Sigmoid colon (tissue), 7 donors: ENCODE results near the gene FSD1. TPM values are rescaled to one million over a fixed set of nuclear protein-coding genes. Genes with fewer than 3 reads are reported as not detected.
A peak's percentile ranks its signal among the peaks of the same experiment; 100 is the strongest.

ENCODE experiments used
- DNase-seq: peaks from one replicate; pipeline ENCODE4 v3.0.0-alpha.2; 2019
- H3K27ac ChIP-seq, 4 donors: fragments of 200-600 bp; sonication (generic); one replicate each; pipeline ENCODE4 v1.5.1; 2016 to 2019; ENCODE audit warnings: mild to moderate bottlenecking in 1 of 4
- H3K27me3 ChIP-seq, 3 donors: fragments of 200-600 bp; sonication (generic); one replicate each; pipeline ENCODE4 v1.5.1; 2019; ENCODE audit warnings: mild to moderate bottlenecking in 1 of 3
- H3K36me3 ChIP-seq, 4 donors: fragments of 200-600 bp; sonication (generic); one replicate each; pipeline ENCODE4 v1.5.1; 2016 to 2019
- H3K4me1 ChIP-seq, 4 donors: fragments of 200-600 bp; sonication (generic); one replicate each; pipeline ENCODE4 v1.5.1; 2017 to 2019
- H3K4me3 ChIP-seq, 4 donors: fragments of 200-600 bp; sonication (generic); one replicate each; pipeline ENCODE4 v1.5.1; 2017 to 2019; ENCODE audit warnings: mild to moderate bottlenecking in 2 of 4, moderate library complexity in 1 of 4
- H3K9me3 ChIP-seq, 4 donors: fragments of 200-600 bp in 3 of 4; sonication (generic) in 3 of 4; one replicate each; pipeline versions ENCODE4 v1.5.1 to v1.6.1; 2013 to 2019
- EP300 ChIP-seq, 4 donors: sonication (generic); formaldehyde crosslinking; IDR thresholded peaks; one replicate each; pipeline ENCODE4 v1.6.1; 2017; ENCODE audit warnings: antibody characterized with exemption in 4 of 4
- POLR2A ChIP-seq, 2 donors: fragments of 450-650 bp; IDR thresholded peaks; one replicate each; pipeline ENCODE4 v1.6.1; 2016; ENCODE audit warnings: antibody characterized with exemption in 2 of 2, mild to moderate bottlenecking in 2 of 2, moderate library complexity in 2 of 2
- POLR2AphosphoS5 ChIP-seq, 4 donors: sonication (generic); formaldehyde crosslinking; IDR thresholded peaks; one replicate each; pipeline ENCODE4 v1.6.1; 2017; ENCODE audit warnings: antibody characterized with exemption in 4 of 4
- whole genome bisulfite sequencing, 2 donors: extraction: QIAGEN DNeasy Blood & Tissue Kit; methylation state at CpG; one replicate each; pipeline ENCODE4 v1.1.7; 2013; 5-methylcytosine and 5-hydroxymethylcytosine counted together
- intact Hi-C: fragments of 100-400 bp; cut with DNase I; formaldehyde crosslinking; loops from one replicate; pipeline ENCODE4 v1.15.1; 2023
- polyA plus RNA-seq, 3 donors: library from polyadenylated mRNA; stranded (reverse); fragments of 200-250 nt; gene quantifications; one replicate each; pipeline ENCODE4 v1.2.3, GENCODE V29; 2013
- total RNA-seq, 4 donors: library from RNA; depleted of rRNA; stranded (reverse); fragments of >200 nt; gene quantifications; one replicate each; pipeline ENCODE4 v1.1.0, GENCODE V29; 2016
- TF ChIP-seq, protein P1 (sequence below), 4 experiments: fragments of 450-650 bp in 3 of 4; fragments of 200-600 bp in 1 of 4; IDR thresholded peaks; one replicate each; pipeline ENCODE4 v1.5.1; 2016 to 2019; ENCODE audit warnings: antibody characterized with exemption in 4 of 4, mild to moderate bottlenecking in 3 of 4, moderate library complexity in 2 of 4
- donor health status: healthy with polysubstance abuse.
- donor health status: Bipolar disorder and iron deficiency.
- donor health status: healthy.

FSD1 gene
- total and polyA plus RNA-seq, 7 donors = 1.1 to 2.6 (median 1.5) TPM; not detected in 3

- Histone ChIP-seq H3K4me3 (no peak overlapping the region), H3K36me3 (no peaks in the 10 kb centered on the region), H3K27ac (no peak overlapping the region), H3K27me3 (peaks cover 6 to 38% (median 13%) of the 10 kb centered on the region in 3 donors), H3K9me3 (no peaks in the 10 kb centered on the region), H3K4me1 (peaks cover 0 to 27% (median 20%) of the 10 kb centered on the region in 4 donors)
- 97% methylated on average over 19 of the region's 19 CpGs for WGBS, 2 donors
- TF ChIP-seq POLR2A (IDR thresholded peaks at IDR 0.05) (no peak), POLR2AphosphoS5 (IDR thresholded peaks at IDR 0.05) (no peak), EP300 (IDR thresholded peaks at IDR 0.05) (no peak)
- TF ChIP-seq, protein P1, sequence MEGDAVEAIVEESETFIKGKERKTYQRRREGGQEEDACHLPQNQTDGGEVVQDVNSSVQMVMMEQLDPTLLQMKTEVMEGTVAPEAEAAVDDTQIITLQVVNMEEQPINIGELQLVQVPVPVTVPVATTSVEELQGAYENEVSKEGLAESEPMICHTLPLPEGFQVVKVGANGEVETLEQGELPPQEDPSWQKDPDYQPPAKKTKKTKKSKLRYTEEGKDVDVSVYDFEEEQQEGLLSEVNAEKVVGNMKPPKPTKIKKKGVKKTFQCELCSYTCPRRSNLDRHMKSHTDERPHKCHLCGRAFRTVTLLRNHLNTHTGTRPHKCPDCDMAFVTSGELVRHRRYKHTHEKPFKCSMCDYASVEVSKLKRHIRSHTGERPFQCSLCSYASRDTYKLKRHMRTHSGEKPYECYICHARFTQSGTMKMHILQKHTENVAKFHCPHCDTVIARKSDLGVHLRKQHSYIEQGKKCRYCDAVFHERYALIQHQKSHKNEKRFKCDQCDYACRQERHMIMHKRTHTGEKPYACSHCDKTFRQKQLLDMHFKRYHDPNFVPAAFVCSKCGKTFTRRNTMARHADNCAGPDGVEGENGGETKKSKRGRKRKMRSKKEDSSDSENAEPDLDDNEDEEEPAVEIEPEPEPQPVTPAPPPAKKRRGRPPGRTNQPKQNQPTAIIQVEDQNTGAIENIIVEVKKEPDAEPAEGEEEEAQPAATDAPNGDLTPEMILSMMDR (IDR thresholded peaks at IDR 0.05) = no peak
- intact Hi-C loops = loop anchor here (5.0 kb wide), 2 partner anchors 72 to 83 kb away; partner anchors contain the start of genes CHAF1A, SH3GL1 and YJU2
- no peak for DNase-seq
Measured at GRCh38 chr19:4329858-4330257, 25.5 kb downstream of the FSD1 start.

DNA sequence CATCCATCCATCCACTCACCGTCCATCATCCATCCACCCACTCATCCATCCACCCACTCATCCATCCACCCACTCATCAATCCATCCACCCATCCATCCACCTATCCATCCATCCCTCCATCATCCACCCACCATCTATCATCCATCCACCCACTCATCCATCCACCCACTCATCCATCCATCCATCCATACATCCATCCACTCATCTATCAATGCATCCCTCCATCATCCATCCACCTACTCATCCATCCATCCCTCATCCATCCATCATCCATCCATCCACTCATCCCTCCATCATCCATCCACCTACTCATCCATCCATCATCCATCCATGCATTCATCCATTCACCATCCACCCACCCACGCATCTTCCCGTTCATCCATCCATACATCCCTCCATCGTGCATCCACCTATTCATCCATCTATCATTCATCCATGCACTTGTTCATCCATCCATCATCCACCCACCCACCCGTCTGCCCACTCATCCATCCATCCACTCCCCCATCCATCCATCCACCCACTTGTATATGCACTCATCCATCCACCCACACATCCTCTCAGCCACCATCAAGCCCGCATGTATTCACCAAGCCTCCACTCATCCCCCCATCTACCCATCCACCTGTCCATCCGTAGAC lies 30.7 kb downstream of the FSD1 start:
- H3K4me1 ChIP-seq = peaks cover 0 to 11% (median 5%) of the 10 kb centered on the region in 4 donors
- intact Hi-C loops = no loop called here
- TF ChIP-seq EP300 (IDR thresholded peaks at IDR 0.05) = no peak
- no peak for TF ChIP-seq POLR2A (IDR thresholded peaks at IDR 0.05)
- TF ChIP-seq, protein P1 (IDR thresholded peaks at IDR 0.05) = no peak
- no peak for TF ChIP-seq POLR2AphosphoS5 (IDR thresholded peaks at IDR 0.05)
- H3K9me3 ChIP-seq = no peaks in the 10 kb centered on the region
- H3K36me3 ChIP-seq = no peaks in the 10 kb centered on the region
- H3K27ac ChIP-seq = no peak overlapping the region
- DNase-seq = no peak
- no peaks in the 10 kb centered on the region for H3K27me3 ChIP-seq
- no peak overlapping the region for H3K4me3 ChIP-seq
- WGBS, 2 donors = 95 to 96% methylated on average over 7 of the region's 7 CpGs

GRCh38 chr19:4337906-4338440 lies 33.6 kb downstream of the FSD1 start:
- no peak for TF ChIP-seq POLR2A (IDR thresholded peaks at IDR 0.05)
- TF ChIP-seq, protein P1 (IDR thresholded peaks at IDR 0.05) = no peak
- TF ChIP-seq POLR2AphosphoS5 (IDR thresholded peaks at IDR 0.05) = no peak
- TF ChIP-seq EP300 (IDR thresholded peaks at IDR 0.05) = no peak
- Histone ChIP-seq H3K4me3 (peak overlapping the region; percentile 6 to 46 (median 34)), H3K36me3 (no peaks in the 10 kb centered on the region), H3K9me3 (no peaks in the 10 kb centered on the region), H3K4me1 (peaks cover 0 to 15% (median 10%) of the 10 kb centered on the region in 4 donors), H3K27me3 (no peaks in the 10 kb centered on the region), H3K27ac (peak overlapping the region; percentile 25 to 52 (median 32))
- 6 to 13% methylated on average over 14 of the region's 14 CpGs for WGBS, 2 donors
- intact Hi-C loops = no loop called here
- no peak for DNase-seq

DNA sequence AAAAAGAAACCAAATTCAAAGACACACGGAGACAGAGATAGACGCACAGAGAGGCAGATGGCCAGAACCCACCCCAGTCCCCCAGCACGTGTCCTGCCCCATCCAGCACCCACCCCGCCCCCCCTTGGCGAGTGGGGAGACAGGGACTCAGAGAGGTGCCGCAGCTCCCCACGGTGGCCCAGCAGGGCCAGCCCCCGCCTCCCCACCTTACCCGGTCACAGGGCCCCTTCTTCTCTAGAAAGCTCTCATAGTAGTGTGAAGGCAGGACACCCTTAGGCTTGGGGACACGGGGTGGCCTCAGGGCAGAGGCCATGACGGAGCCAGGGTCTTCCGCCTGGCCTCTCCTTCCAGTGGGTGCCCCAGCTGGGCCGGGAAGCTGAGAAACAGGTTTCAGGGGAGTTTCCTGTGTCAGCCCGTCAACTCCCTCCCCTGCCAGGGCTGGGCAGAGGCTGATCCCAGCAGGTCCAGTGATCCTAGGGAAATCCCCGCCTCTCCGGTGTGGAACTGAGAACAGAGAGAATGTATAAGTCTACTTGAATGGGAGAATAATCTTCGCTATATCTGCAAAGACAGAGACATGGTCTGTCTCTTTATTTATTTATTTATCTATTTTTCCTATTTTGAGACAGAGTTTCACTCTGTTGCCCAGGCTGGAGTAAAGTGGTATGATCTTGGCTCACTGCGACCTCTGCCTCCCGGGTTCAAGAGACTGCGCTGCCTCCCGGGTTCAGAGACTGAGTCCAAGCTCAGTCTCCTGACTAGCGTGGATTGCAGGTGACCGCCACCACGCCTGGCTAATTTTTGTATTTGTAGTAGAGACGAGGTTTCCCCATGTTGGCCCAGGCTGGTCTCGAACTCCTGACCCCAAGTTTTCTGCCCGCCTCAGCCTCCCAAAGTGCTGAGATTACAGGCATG lies 34.3 kb downstream of the FSD1 start, which contains the start of gene STAP2:
Gene STAP2, minus strand, starts transcription at position 387 of the 915 bp plus-strand sequence. Its CDS starts 74 bp downstream, at position 313.
- WGBS, 2 donors = 12 to 42% methylated on average over 27 of the region's 27 CpGs
- intact Hi-C loops = no loop called here
- Histone ChIP-seq H3K27ac (peak within 1 kb of the TSS; percentile 25 to 52 (median 32)), H3K4me1 (peaks cover 0 to 15% (median 10%) of the 10 kb centered on the region in 4 donors), H3K4me3 (peak within 1 kb of the TSS; percentile 6 to 46 (median 34)), H3K9me3 (no peaks in the 10 kb centered on the region), H3K36me3 (no peaks in the 10 kb centered on the region), H3K27me3 (no peaks in the 10 kb centered on the region)
- no peak for TF ChIP-seq POLR2A (IDR thresholded peaks at IDR 0.05)
- no peak for TF ChIP-seq EP300 (IDR thresholded peaks at IDR 0.05)
- TF ChIP-seq, protein P1 (IDR thresholded peaks at IDR 0.05) = no peak
- no peak for DNase-seq
